IMR-90 (cell line): ENCODE measurements around the gene HMGCS2. TPM values are rescaled to one million over a fixed set of nuclear protein-coding genes. Genes with fewer than 3 reads are reported as not detected.
A peak's percentile ranks its signal among the peaks of the same experiment; 100 is the strongest.

Experiments used
- ATAC-seq: fragments of 200-7000 bp; cut with Tn5 transposase; 2 replicates; pipeline ENCODE4 v1.9.1; 2020; ENCODE audit warnings: low read depth, mild to moderate bottlenecking, moderate library complexity
- BruUV-seq: library from RNA; stranded (reverse); fragments of 400-500 nt; replicated peaks from 2 replicates; lab custom pipeline; 2021; lab: Mats Ljungman, UMichigan
- CTCF ChIA-PET: fragments of 300-600 bp; formaldehyde crosslinking; extraction: SDS; loops from one replicate; lab custom pipeline; 2021; ENCODE audit warnings: antibody characterized with exemption; lab: Yijun Ruan, JAX
- POLR2A ChIA-PET: fragments of 300-600 bp; sonication (Branson Sonifier 250); formaldehyde crosslinking; loops from one replicate; lab custom pipeline; 2022; ENCODE audit warnings: antibody characterized with exemption; ENCODE audit not compliant: unreplicated experiment; lab: Charles Lee
- DNase-seq: peaks from one replicate; pipeline ENCODE4 v3.0.0; 2013
- H2AFZ ChIP-seq: replicated peaks from 2 replicates; pipeline ENCODE3; 2013; ENCODE audit warnings: low read length, mild to moderate bottlenecking; ENCODE audit not compliant: poor library complexity
- H2AK5ac ChIP-seq: 2 replicates; pipeline ENCODE4 v1.6.1; 2013; ENCODE audit warnings: low read depth, low read length, inconsistent platforms
- H2AK9ac ChIP-seq: replicated peaks from 2 replicates; pipeline ENCODE3; 2013; ENCODE audit warnings: mild to moderate bottlenecking, low read depth, low read length, moderate library complexity; ENCODE audit not compliant: poor library complexity
- H2BK120ac ChIP-seq: 2 replicates; pipeline ENCODE4 v1.6.1; 2013; ENCODE audit warnings: low read depth, low read length, inconsistent platforms
- H2BK15ac ChIP-seq: 3 replicates; pipeline ENCODE4 v1.6.1; 2013; ENCODE audit warnings: low read depth, low read length, inconsistent platforms
- H2BK20ac ChIP-seq: 2 replicates; pipeline ENCODE4 v1.6.1; 2013; ENCODE audit warnings: low read depth, mild to moderate bottlenecking, inconsistent platforms, low read length, moderate library complexity
- H2BK5ac ChIP-seq: 2 replicates; pipeline ENCODE4 v1.6.1; 2013; ENCODE audit warnings: mild to moderate bottlenecking, low read depth, low read length, inconsistent platforms; ENCODE audit not compliant: poor library complexity, severe bottlenecking
- H3K14ac ChIP-seq: replicated peaks from 2 replicates; pipeline ENCODE4 v1.6.1; 2013; ENCODE audit warnings: low read depth, low read length, inconsistent platforms
- H3K18ac ChIP-seq: 2 replicates; pipeline ENCODE4 v1.6.1; 2013; ENCODE audit warnings: low read depth, low read length, control low read depth
- H3K23ac ChIP-seq: 2 replicates; pipeline ENCODE4 v1.6.1; 2013; ENCODE audit warnings: low read depth, low read length, inconsistent platforms
- H3K27ac ChIP-seq: 2 replicates; pipeline ENCODE4 v1.5.1; 2013; ENCODE audit warnings: mild to moderate bottlenecking, control low read depth, low read length; ENCODE audit not compliant: insufficient read depth
- H3K27me3 ChIP-seq: 2 replicates; pipeline ENCODE4 v1.6.1; 2013; ENCODE audit warnings: low read length; ENCODE audit not compliant: control insufficient read depth, insufficient read depth
- H3K36me3 ChIP-seq: 2 replicates; pipeline ENCODE4 v1.6.1; 2013; ENCODE audit warnings: low read length, mixed read lengths; ENCODE audit not compliant: control insufficient read depth, insufficient read depth
- H3K4ac ChIP-seq: 2 replicates; pipeline ENCODE4 v1.6.1; 2013; ENCODE audit warnings: low read depth, low read length, inconsistent platforms
- H3K4me1 ChIP-seq: 2 replicates; pipeline ENCODE4 v1.6.1; 2013; ENCODE audit warnings: low read length, mixed read lengths; ENCODE audit not compliant: control insufficient read depth, insufficient read depth
- H3K4me2 ChIP-seq: 2 replicates; pipeline ENCODE4 v1.6.1; 2013; ENCODE audit warnings: low read depth, mild to moderate bottlenecking, control low read depth, low read length, moderate library complexity
- H3K4me3 ChIP-seq: 2 replicates; pipeline ENCODE4 v1.5.1; 2013; ENCODE audit warnings: low read depth, mild to moderate bottlenecking, control low read depth, low read length, moderate library complexity; ENCODE audit not compliant: insufficient read depth
- H3K56ac ChIP-seq: 2 replicates; pipeline ENCODE4 v1.6.1; 2013; ENCODE audit warnings: low read length, inconsistent platforms; ENCODE audit not compliant: insufficient read depth; ENCODE audit errors: extremely low read depth
- H3K79me1 ChIP-seq, 2 experiments: 2 replicates each; pipeline ENCODE4 v1.6.1; 2013; ENCODE audit warnings: low read length in 2 of 2, inconsistent platforms in 1 of 2, low read depth in 1 of 2
- H3K9ac ChIP-seq: 2 replicates; pipeline ENCODE4 v1.6.1; 2013; ENCODE audit warnings: low read depth, low read length, control low read depth
- H3K9me1 ChIP-seq: 2 replicates; pipeline ENCODE4 v1.6.1; 2013; ENCODE audit warnings: low read length, inconsistent platforms; ENCODE audit not compliant: insufficient read depth
- H3K9me3 ChIP-seq: 2 replicates; pipeline ENCODE4 v1.6.1; 2013; ENCODE audit warnings: low read length; ENCODE audit not compliant: control insufficient read depth, insufficient read depth
- H4K20me1 ChIP-seq: 2 replicates; pipeline ENCODE4 v1.6.1; 2013; ENCODE audit warnings: low read length, inconsistent platforms; ENCODE audit not compliant: insufficient read depth
- H4K5ac ChIP-seq: 2 replicates; pipeline ENCODE4 v1.6.1; 2013; ENCODE audit warnings: mild to moderate bottlenecking, low read depth, low read length, control low read depth
- H4K8ac ChIP-seq, 2 experiments: 2 replicates each; pipeline ENCODE4 v1.6.1; 2013; ENCODE audit warnings: low read depth in 2 of 2, low read length in 2 of 2, control low read depth in 1 of 2, inconsistent platforms in 1 of 2
- H4K91ac ChIP-seq: 2 replicates; pipeline ENCODE4 v1.6.1; 2013; ENCODE audit warnings: low read depth, low read length, inconsistent platforms; ENCODE audit not compliant: insufficient read depth
- MAFK ChIP-seq: IDR thresholded peaks from 2 replicates; pipeline ENCODE4 v1.6.1; 2012; ENCODE audit warnings: low read depth, low read length, improper control_type of control experiment
- POLR2A ChIP-seq: IDR thresholded peaks from 2 replicates; pipeline ENCODE4 v1.6.1; 2012; ENCODE audit warnings: mild to moderate bottlenecking, low read depth, low read length
- RCOR1 ChIP-seq: IDR thresholded peaks from 2 replicates; pipeline ENCODE4 v1.6.1; 2012; ENCODE audit warnings: mild to moderate bottlenecking, low read length, improper control_type of control experiment; ENCODE audit not compliant: insufficient replicate concordance
- RFX5 ChIP-seq: IDR thresholded peaks from 2 replicates; pipeline ENCODE4 v1.8.0; 2012; ENCODE audit warnings: low read depth, mild to moderate bottlenecking, low read length, moderate library complexity
- WGBS, 2 experiments: methylation state at CpG; one replicate each; pipeline versions ENCODE4 v1.1.5 to v1.1.7; 2013; ENCODE audit warnings: missing lambda C conversion rate in 2 of 2; ENCODE audit not compliant: insufficient read length in 1 of 2; ENCODE audit errors: extremely low coverage in 2 of 2; 5-methylcytosine and 5-hydroxymethylcytosine counted together
- dilution Hi-C: fragments of 300-500 bp; cut with HindIII; formaldehyde crosslinking; loops from one replicate; pipeline ENCODE4 v1.14.3; 2018; ENCODE audit warnings: low sequenced_read_pairs; ENCODE audit not compliant: unreplicated experiment
- in situ Hi-C: fragments of 300-500 bp; cut with MboI; formaldehyde crosslinking; loops from 3 replicates; pipeline ENCODE4 v1.14.3; 2019; ENCODE audit warnings: low sequenced_read_pairs, inconsistent platforms, mixed read lengths
- intact Hi-C: fragments of 100-400 bp; cut with micrococcal nuclease; formaldehyde crosslinking; loops from 2 replicates; pipeline ENCODE4 v1.10.0; 2022
- polyA plus RNA-seq, 3 experiments: library from polyadenylated mRNA; depleted of rRNA; stranded (reverse); fragments of >200 nt; gene quantifications; 2 replicates each; pipeline ENCODE4 v1.2.3, GENCODE V29; 2012; ENCODE audit warnings: low replicate concordance in 1 of 3
- total RNA-seq: library from RNA; depleted of rRNA; stranded (reverse); fragments of >200 nt; gene quantifications from 2 replicates; pipeline ENCODE4 v1.2.3, GENCODE V29; 2012

The HMGCS2 gene
- total and polyA plus RNA-seq, 2 of the 4 experiments (the other 2 are of a cell fraction): not detected

DNA sequence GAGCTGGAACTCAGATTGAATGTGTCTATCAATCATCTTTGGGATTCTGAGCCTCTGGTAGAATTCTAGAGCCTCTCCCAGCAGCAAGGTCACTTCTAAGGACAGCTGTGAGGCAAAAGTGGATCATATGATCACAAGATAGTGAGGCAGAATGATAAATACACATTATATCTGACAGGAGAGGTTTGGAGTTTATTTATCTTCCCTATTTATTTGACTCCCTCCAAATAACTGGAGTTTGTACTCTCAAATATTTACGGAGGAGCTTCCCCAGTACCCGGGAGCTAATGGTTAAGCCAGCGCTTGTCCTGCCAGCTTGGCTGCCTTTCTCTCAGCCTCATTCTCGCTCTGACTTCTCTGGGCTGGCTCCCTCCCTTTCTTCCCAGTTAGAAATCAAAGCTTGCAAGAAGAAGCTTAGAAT is 2.3 kb downstream of the HMGCS2 start:
- TF ChIP-seq MAFK: no peak
- TF ChIP-seq POLR2A: no peak
- TF ChIP-seq RFX5: no peak
- TF ChIP-seq RCOR1: no peak
- Histone ChIP-seq H4K8ac (no peak overlapping the region), H3K4me2 (no peak overlapping the region), H2AK9ac (no peak overlapping the region), H3K27me3 (peaks cover 22% of the 10 kb centered on the region), H2BK5ac (no peak overlapping the region), H3K9me1 (no peaks in the 10 kb centered on the region), H3K27ac (no peak overlapping the region), H3K56ac (no peak overlapping the region), H3K4me1 (peaks cover 2% of the 10 kb centered on the region; the same call in 1 of the 2 replicates), H3K79me1 (no peaks in the 10 kb centered on the region), H2BK15ac (no peak overlapping the region), H4K91ac (no peak overlapping the region), H2BK120ac (no peak overlapping the region), H2AK5ac (no peak overlapping the region), H3K4ac (no peak overlapping the region), H3K23ac (no peak overlapping the region), H3K18ac (no peak overlapping the region), H3K4me3 (no peak overlapping the region), H3K14ac (no peak overlapping the region), H3K9ac (no peak overlapping the region), H4K5ac (no peak overlapping the region), H4K20me1 (no peaks in the 10 kb centered on the region), H3K9me3 (peaks cover 3% of the 10 kb centered on the region), H2AFZ (no peak overlapping the region), H2BK20ac (no peak overlapping the region), H3K36me3 (no peaks in the 10 kb centered on the region)
- BruUV-seq: no TSS peak
- in situ Hi-C loops: no loop called here
- dilution Hi-C loops: no loop called here
- DNase-seq (no peak), ATAC-seq (peak; percentile 29; the same call in 1 of the 2 replicates)
- WGBS, 2 experiments: no CpG with 5 or more reads among the region's 4 CpGs
- POLR2A ChIA-PET: no interaction called here
- CTCF ChIA-PET: interaction anchor here (1.3 kb wide), 1 partner anchor 21 kb away, joined by 9 read pairs; no protein-coding TSS in a partner anchor
- intact Hi-C loops: no loop called here
